Breast epithelium (tissue), 3 donors: ENCODE measurements around the gene RTEL1.

Experiments used
- CTCF ChIP-seq, 3 donors: fragments of 450-650 bp; IDR thresholded peaks; one replicate each; pipeline ENCODE4 v1.5.1; 2016 to 2017; ENCODE audit warnings: antibody characterized with exemption in 3 of 3, mild to moderate bottlenecking in 3 of 3, moderate library complexity in 3 of 3
- POLR2A ChIP-seq: fragments of 450-650 bp; IDR thresholded peaks from one replicate; pipeline ENCODE4 v1.6.1; 2016; ENCODE audit warnings: antibody characterized with exemption, mild to moderate bottlenecking, moderate library complexity
- POLR2AphosphoS5 ChIP-seq, 3 donors: sonication (generic); formaldehyde crosslinking; IDR thresholded peaks; one replicate each; pipeline ENCODE4 v1.6.1; 2017; ENCODE audit warnings: antibody characterized with exemption in 3 of 3

GRCh38 chr20:63656451-63656850, 1.7 kb upstream of the RTEL1 start:
- TF ChIP-seq CTCF (IDR thresholded peaks at IDR 0.05) (no peak), POLR2A (no peak), POLR2AphosphoS5 (IDR thresholded peaks at IDR 0.05) (no peak)
